ENCODE measurements around the gene RENBP.

- no peak for TF ChIP-seq CTCF (conservative IDR thresholded peaks at IDR 0.05; ENCODE audit: low read length)
- TF ChIP-seq EZH2phosphoT487 (IDR thresholded peaks at IDR 0.05; ENCODE audit: borderline replicate concordance, low read depth, low read length) = no peak
These were observed 19.1 kb upstream of the RENBP start for GRCh38 chrX:153963546-153963945.
